H9 (cell line): ENCODE data around the gene PLXNA2. TPM values are rescaled to one million over a fixed set of nuclear protein-coding genes. Genes with fewer than 3 reads are reported as not detected.

Experiments
- DNase-seq: peaks from one replicate; pipeline ENCODE4 v3.0.0-alpha.2; 2017
- H2AFZ ChIP-seq: one replicate; pipeline ENCODE4 v1.6.1; 2013; ENCODE audit warnings: mild to moderate bottlenecking, low read length, control low read depth, moderate library complexity
- H2AK5ac ChIP-seq: 2 replicates; pipeline ENCODE4 v1.6.1; 2013; ENCODE audit warnings: low read length, control low read depth, mixed read lengths; ENCODE audit not compliant: insufficient read length
- H2BK120ac ChIP-seq: one replicate; pipeline ENCODE4 v1.6.1; 2013; ENCODE audit warnings: low read depth, mild to moderate bottlenecking, low read length, control low read depth, inconsistent platforms; ENCODE audit not compliant: poor library complexity, severe bottlenecking
- H2BK12ac ChIP-seq: 2 replicates; pipeline ENCODE4 v1.6.1; 2013; ENCODE audit warnings: low read length, control low read depth, mixed read lengths, low read depth; ENCODE audit not compliant: insufficient read length
- H2BK15ac ChIP-seq: 2 replicates; pipeline ENCODE4 v1.6.1; 2013; ENCODE audit warnings: low read depth, low read length, control low read depth
- H2BK20ac ChIP-seq: one replicate; pipeline ENCODE4 v1.6.1; 2013; ENCODE audit warnings: low read depth, mild to moderate bottlenecking, low read length, control low read depth, inconsistent platforms; ENCODE audit not compliant: poor library complexity, severe bottlenecking
- H2BK5ac ChIP-seq: 2 replicates; pipeline ENCODE4 v1.6.1; 2013; ENCODE audit warnings: low read length, control low read depth, mixed read lengths; ENCODE audit not compliant: insufficient read length
- H3K14ac ChIP-seq: 2 replicates; pipeline ENCODE4 v1.6.1; 2013; ENCODE audit warnings: low read length, control low read depth; ENCODE audit not compliant: insufficient read depth
- H3K18ac ChIP-seq: 2 replicates; pipeline ENCODE4 v1.6.1; 2013; ENCODE audit warnings: low read depth, mild to moderate bottlenecking, mixed read lengths, low read length, control low read depth; ENCODE audit not compliant: insufficient read length
- H3K23ac ChIP-seq: 2 replicates; pipeline ENCODE4 v1.6.1; 2013; ENCODE audit warnings: low read length, control low read depth, mixed read lengths, low read depth; ENCODE audit not compliant: insufficient read length
- H3K23me2 ChIP-seq: 2 replicates; pipeline ENCODE4 v1.6.1; 2013; ENCODE audit warnings: low read depth, mild to moderate bottlenecking, mixed read lengths, low read length, control low read depth; ENCODE audit not compliant: insufficient read length, poor library complexity, severe bottlenecking
- H3K27ac ChIP-seq: 2 replicates; pipeline ENCODE4 v1.5.1; 2013; ENCODE audit warnings: low read length, control low read depth, mixed read lengths, low read depth; ENCODE audit not compliant: insufficient read length
- H3K27me3 ChIP-seq: 2 replicates; pipeline ENCODE4 v1.6.1; 2013; ENCODE audit warnings: low read length, control low read depth, inconsistent platforms; ENCODE audit not compliant: insufficient read depth
- H3K4ac ChIP-seq: 2 replicates; pipeline ENCODE4 v1.6.1; 2013; ENCODE audit warnings: low read depth, mild to moderate bottlenecking, control low read depth, inconsistent platforms, low read length, moderate library complexity
- H3K4me1 ChIP-seq: 2 replicates; pipeline ENCODE4 v1.6.1; 2013; ENCODE audit warnings: low read length, control low read depth, inconsistent platforms; ENCODE audit not compliant: insufficient read depth
- H3K4me2 ChIP-seq: 2 replicates; pipeline ENCODE4 v1.6.1; 2013; ENCODE audit warnings: low read length, control low read depth, mixed read lengths; ENCODE audit not compliant: insufficient read length, insufficient read depth
- H3K56ac ChIP-seq: 2 replicates; pipeline ENCODE4 v1.6.1; 2013; ENCODE audit warnings: low read depth, mild to moderate bottlenecking, mixed read lengths, low read length, control low read depth; ENCODE audit not compliant: insufficient read length
- H3K79me1 ChIP-seq: 2 replicates; pipeline ENCODE4 v1.6.1; 2013; ENCODE audit warnings: low read depth, mild to moderate bottlenecking, moderate library complexity, low read length, control low read depth, inconsistent platforms; ENCODE audit not compliant: insufficient read depth, poor library complexity, severe bottlenecking
- H3K79me2 ChIP-seq: 2 replicates; pipeline ENCODE4 v1.6.1; 2013; ENCODE audit warnings: low read length, control low read depth, inconsistent platforms; ENCODE audit not compliant: insufficient read depth
- H3K9ac ChIP-seq: 2 replicates; pipeline ENCODE4 v1.6.1; 2013; ENCODE audit warnings: low read length, control low read depth, mixed read lengths; ENCODE audit not compliant: insufficient read length; ENCODE audit errors: extremely low read depth
- H3K9me3 ChIP-seq: one replicate; pipeline ENCODE4 v1.6.1; 2013; ENCODE audit warnings: low read depth, low read length, inconsistent platforms; ENCODE audit not compliant: control insufficient read depth
- H3T11ph ChIP-seq: one replicate; pipeline ENCODE4 v1.6.1; 2013; ENCODE audit warnings: mild to moderate bottlenecking, low read length, control low read depth, inconsistent platforms
- H4K20me1 ChIP-seq: one replicate; pipeline ENCODE4 v1.6.1; 2013; ENCODE audit not compliant: control insufficient read depth, insufficient read length, insufficient read depth
- H4K5ac ChIP-seq: 2 replicates; pipeline ENCODE4 v1.6.1; 2013; ENCODE audit warnings: low read depth, mild to moderate bottlenecking, mixed read lengths, low read length, control low read depth; ENCODE audit not compliant: insufficient read length
- H4K8ac ChIP-seq: replicated peaks from 2 replicates; pipeline ENCODE4 v1.6.1; 2013; ENCODE audit warnings: low read length, control low read depth, mixed read lengths, low read depth; ENCODE audit not compliant: insufficient read length
- H4K91ac ChIP-seq: 2 replicates; pipeline ENCODE4 v1.6.1; 2013; ENCODE audit warnings: low read depth, mild to moderate bottlenecking, moderate library complexity, mixed read lengths, low read length, control low read depth; ENCODE audit not compliant: insufficient read length
- H3K27ac Mint-ChIP-seq, 3 experiments: 2 replicates in 2 of 3; 3 replicates in 1 of 3; pipeline ENCODE4 v1.8.0; 2020 to 2021; ENCODE audit warnings: mixed read lengths in 3 of 3, mild to moderate bottlenecking in 1 of 3, moderate library complexity in 1 of 3
- H3K27me3 Mint-ChIP-seq: 2 replicates; pipeline ENCODE4 v1.8.0; 2021; ENCODE audit warnings: low read depth, mild to moderate bottlenecking, moderate library complexity, mixed read lengths
- H3K36me3 Mint-ChIP-seq, 3 experiments: 2 replicates in 2 of 3; 3 replicates in 1 of 3; pipeline ENCODE4 v1.8.0; 2020 to 2021; ENCODE audit warnings: low read depth in 3 of 3, mixed read lengths in 3 of 3; ENCODE audit not compliant: insufficient read depth in 1 of 3
- H3K4me1 Mint-ChIP-seq, 2 experiments: 2 replicates each; pipeline ENCODE4 v1.8.0; 2020; ENCODE audit warnings: mixed read lengths in 2 of 2
- H3K4me3 Mint-ChIP-seq, 2 experiments: 2 replicates in 1 of 2; 3 replicates in 1 of 2; pipeline ENCODE4 v1.8.0; 2020 to 2021; ENCODE audit warnings: mild to moderate bottlenecking in 2 of 2, mixed read lengths in 2 of 2, moderate library complexity in 1 of 2
- H3K9me3 Mint-ChIP-seq, 2 experiments: 2 replicates in 1 of 2; 3 replicates in 1 of 2; pipeline ENCODE4 v1.8.0; 2020; ENCODE audit warnings: mild to moderate bottlenecking in 2 of 2, mixed read lengths in 2 of 2, moderate library complexity in 1 of 2
- WGBS: extraction: QIAGEN DNeasy Blood & Tissue Kit; methylation state at CpG from one replicate; pipeline ENCODE4 v1.1.7; 2013; ENCODE audit warnings: missing lambda C conversion rate, low lambda C conversion rate, mixed read lengths; ENCODE audit not compliant: insufficient read length; ENCODE audit errors: extremely low coverage; 5-methylcytosine and 5-hydroxymethylcytosine counted together
- total RNA-seq: library from RNA; stranded (reverse); gene quantifications from 2 replicates; pipeline ENCODE4 v1.2.1, GENCODE V29; 2021
- TF ChIP-seq, protein P1 (sequence below): fragments of 200-600 bp; sonication (generic); conservative IDR thresholded peaks from 3 replicates; pipeline ENCODE4 v1.8.0; 2021; ENCODE audit warnings: antibody characterized with exemption, mild to moderate bottlenecking

The PLXNA2 gene
- total RNA-seq, 1 experiment from 2014 or later, result 0.57 TPM

GRCh38 chr1:208200116-208200515, 44.1 kb downstream of the PLXNA2 start:
- peaks cover 13 to 25% of the 10 kb centered on the region in 2 experiments for H3K4me1 Mint-ChIP-seq

More at GRCh38 chr1:208200116-208200515, 44.1 kb downstream of the PLXNA2 start:
- no peak overlapping the region for H2BK5ac ChIP-seq
- no peaks in the 10 kb centered on the region for H3K79me2 ChIP-seq
- no peak overlapping the region for H3K18ac ChIP-seq
- H4K5ac ChIP-seq, result no peak overlapping the region
- no peak overlapping the region for H3K56ac ChIP-seq
- H2BK120ac ChIP-seq, result no peak overlapping the region
- no peak overlapping the region for H2AK5ac ChIP-seq
- H4K20me1 ChIP-seq, result no peaks in the 10 kb centered on the region
- Mint-ChIP-seq H3K4me3 (no peak overlapping the region), H3K36me3 (no peaks in the 10 kb centered on the region; a peak in 1 of 7 replicates), H3K27ac (no peak overlapping the region; a peak in 1 of 7 replicates), H3K9me3 (no peaks in the 10 kb centered on the region; a peak in 1 of 5 replicates), H3K27me3 (no peaks in the 10 kb centered on the region)
- H3K27me3 ChIP-seq, result no peaks in the 10 kb centered on the region
- H2BK15ac ChIP-seq, result no peak overlapping the region
- H3T11ph ChIP-seq, result no peak overlapping the region
- H2BK20ac ChIP-seq, result no peak overlapping the region
- no peaks in the 10 kb centered on the region for H3K4me1 ChIP-seq
- no peak overlapping the region for H3K27ac ChIP-seq
- no CpG with 5 or more reads among the region's 2 CpGs for WGBS
- H3K79me1 ChIP-seq, result no peaks in the 10 kb centered on the region
- no peaks in the 10 kb centered on the region for H3K23me2 ChIP-seq
- H2AFZ ChIP-seq, result no peak overlapping the region
- H3K4me2 ChIP-seq, result no peak overlapping the region
- DNase-seq, result no peak
- no peak overlapping the region for H3K4ac ChIP-seq
- H3K9ac ChIP-seq, result no peak overlapping the region
- no peak overlapping the region for H3K14ac ChIP-seq
- H4K91ac ChIP-seq, result no peak overlapping the region
- no peak overlapping the region for H4K8ac ChIP-seq
- H3K23ac ChIP-seq, result no peak overlapping the region
- H3K9me3 ChIP-seq, result no peaks in the 10 kb centered on the region
- TF ChIP-seq, protein P1, sequence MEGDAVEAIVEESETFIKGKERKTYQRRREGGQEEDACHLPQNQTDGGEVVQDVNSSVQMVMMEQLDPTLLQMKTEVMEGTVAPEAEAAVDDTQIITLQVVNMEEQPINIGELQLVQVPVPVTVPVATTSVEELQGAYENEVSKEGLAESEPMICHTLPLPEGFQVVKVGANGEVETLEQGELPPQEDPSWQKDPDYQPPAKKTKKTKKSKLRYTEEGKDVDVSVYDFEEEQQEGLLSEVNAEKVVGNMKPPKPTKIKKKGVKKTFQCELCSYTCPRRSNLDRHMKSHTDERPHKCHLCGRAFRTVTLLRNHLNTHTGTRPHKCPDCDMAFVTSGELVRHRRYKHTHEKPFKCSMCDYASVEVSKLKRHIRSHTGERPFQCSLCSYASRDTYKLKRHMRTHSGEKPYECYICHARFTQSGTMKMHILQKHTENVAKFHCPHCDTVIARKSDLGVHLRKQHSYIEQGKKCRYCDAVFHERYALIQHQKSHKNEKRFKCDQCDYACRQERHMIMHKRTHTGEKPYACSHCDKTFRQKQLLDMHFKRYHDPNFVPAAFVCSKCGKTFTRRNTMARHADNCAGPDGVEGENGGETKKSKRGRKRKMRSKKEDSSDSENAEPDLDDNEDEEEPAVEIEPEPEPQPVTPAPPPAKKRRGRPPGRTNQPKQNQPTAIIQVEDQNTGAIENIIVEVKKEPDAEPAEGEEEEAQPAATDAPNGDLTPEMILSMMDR, result no peak
- no peak overlapping the region for H2BK12ac ChIP-seq
